ENCODE results near the gene ABHD6. TPM values are rescaled to one million over a fixed set of nuclear protein-coding genes. Genes with fewer than 3 reads are reported as not detected.

Gene ABHD6
- total RNA-seq, 4 donors from 2014 or later, result 14.7 to 28.6 (median 18.0) TPM

- H3K4me3 ChIP-seq (replicated peaks in 1 of 3), result no peak overlapping the region
- no peak for DNase-seq
- intact Hi-C loops (cut with DNase I), result no loop called here
- WGBS, 2 donors, result 13 to 29% methylated on average over 1 of the region's 1 CpG
- peaks cover 25 to 26% of the 10 kb centered on the region in 2 donors for H3K36me3 ChIP-seq
- H3K4me1 ChIP-seq, result peaks cover 15 to 21% of the 10 kb centered on the region in 2 donors
- H3K9me3 ChIP-seq, result no peaks in the 10 kb centered on the region
- no peaks in the 10 kb centered on the region for H3K27me3 ChIP-seq
- no peak for TF ChIP-seq POLR2A (IDR thresholded peaks at IDR 0.05)
- H3K27ac ChIP-seq, result no peak overlapping the region
These were observed 71.1 kb downstream of the ABHD6 start for GRCh38 chr3:58308728-58309127.

DNA sequence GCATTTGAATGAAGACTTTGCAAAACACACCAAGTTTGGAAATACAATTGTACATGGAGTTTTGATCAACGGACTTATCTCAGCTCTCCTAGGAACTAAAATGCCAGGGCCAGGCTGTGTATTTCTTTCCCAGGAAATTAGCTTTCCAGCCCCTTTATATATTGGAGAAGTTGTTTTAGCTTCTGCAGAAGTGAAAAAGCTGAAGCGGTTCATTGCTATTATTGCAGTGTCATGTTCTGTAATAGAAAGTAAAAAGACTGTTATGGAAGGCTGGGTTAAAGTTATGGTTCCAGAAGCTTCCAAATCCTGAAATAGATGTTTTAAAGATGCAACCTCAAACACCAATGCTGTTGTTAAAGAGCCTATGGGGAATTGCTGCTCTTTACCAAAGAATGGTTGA lies 80.2 kb downstream of the ABHD6 start:
- Histone ChIP-seq H3K4me3 (replicated peaks in 1 of 3) (no peak overlapping the region), H3K4me1 (no peaks in the 10 kb centered on the region), H3K27me3 (no peaks in the 10 kb centered on the region), H3K36me3 (peaks cover 35 to 36% of the 10 kb centered on the region in 2 donors), H3K9me3 (no peaks in the 10 kb centered on the region), H3K27ac (no peak overlapping the region)
- 83 to 94% methylated on average over 2 of the region's 2 CpGs for WGBS, 2 donors
- no peak for TF ChIP-seq POLR2A (IDR thresholded peaks at IDR 0.05)
- TF ChIP-seq, protein P1, sequence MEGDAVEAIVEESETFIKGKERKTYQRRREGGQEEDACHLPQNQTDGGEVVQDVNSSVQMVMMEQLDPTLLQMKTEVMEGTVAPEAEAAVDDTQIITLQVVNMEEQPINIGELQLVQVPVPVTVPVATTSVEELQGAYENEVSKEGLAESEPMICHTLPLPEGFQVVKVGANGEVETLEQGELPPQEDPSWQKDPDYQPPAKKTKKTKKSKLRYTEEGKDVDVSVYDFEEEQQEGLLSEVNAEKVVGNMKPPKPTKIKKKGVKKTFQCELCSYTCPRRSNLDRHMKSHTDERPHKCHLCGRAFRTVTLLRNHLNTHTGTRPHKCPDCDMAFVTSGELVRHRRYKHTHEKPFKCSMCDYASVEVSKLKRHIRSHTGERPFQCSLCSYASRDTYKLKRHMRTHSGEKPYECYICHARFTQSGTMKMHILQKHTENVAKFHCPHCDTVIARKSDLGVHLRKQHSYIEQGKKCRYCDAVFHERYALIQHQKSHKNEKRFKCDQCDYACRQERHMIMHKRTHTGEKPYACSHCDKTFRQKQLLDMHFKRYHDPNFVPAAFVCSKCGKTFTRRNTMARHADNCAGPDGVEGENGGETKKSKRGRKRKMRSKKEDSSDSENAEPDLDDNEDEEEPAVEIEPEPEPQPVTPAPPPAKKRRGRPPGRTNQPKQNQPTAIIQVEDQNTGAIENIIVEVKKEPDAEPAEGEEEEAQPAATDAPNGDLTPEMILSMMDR (IDR thresholded peaks at IDR 0.05), result no peak
- intact Hi-C loops (cut with DNase I), result no loop called here
- DNase-seq, result no peak

DNA sequence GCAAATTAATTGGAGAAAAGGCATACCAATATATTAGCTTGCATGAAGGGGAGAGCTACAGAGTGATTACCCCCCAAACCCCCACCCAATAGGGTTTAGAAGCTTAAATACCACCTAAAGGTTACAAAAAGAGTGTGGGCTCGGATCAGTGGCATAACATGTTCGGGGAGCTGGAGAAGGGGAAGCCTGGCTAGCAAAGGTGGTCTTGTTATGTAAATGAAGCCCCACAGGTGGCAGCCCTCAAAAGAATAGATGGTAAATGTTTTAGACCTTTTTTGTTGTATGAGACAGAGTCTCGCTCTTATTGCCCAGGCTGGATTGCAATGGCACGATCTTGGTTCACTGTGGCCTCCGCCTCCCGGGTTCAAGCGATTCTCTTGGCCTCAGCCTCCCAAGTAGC lies 84.2 kb downstream of the ABHD6 start:
- TF ChIP-seq POLR2A (IDR thresholded peaks at IDR 0.05), result no peak
- TF ChIP-seq, protein P1 (IDR thresholded peaks at IDR 0.05), result no peak
- no peaks in the 10 kb centered on the region for H3K9me3 ChIP-seq
- no peak for DNase-seq
- peaks cover 9 to 15% of the 10 kb centered on the region in 2 donors for H3K36me3 ChIP-seq
- intact Hi-C loops (cut with DNase I), result loop anchor here (5.0 kb wide), 1 partner anchor 91 kb away; no protein-coding TSS in a partner anchor
- no peak overlapping the region for H3K4me3 ChIP-seq (replicated peaks in 1 of 3)
- H3K27me3 ChIP-seq, result no peaks in the 10 kb centered on the region
- H3K27ac ChIP-seq, result no peak overlapping the region
- peaks cover 31 to 34% of the 10 kb centered on the region in 2 donors for H3K4me1 ChIP-seq
- 89 to 92% methylated on average over 7 of the region's 7 CpGs for WGBS, 2 donors

DNA sequence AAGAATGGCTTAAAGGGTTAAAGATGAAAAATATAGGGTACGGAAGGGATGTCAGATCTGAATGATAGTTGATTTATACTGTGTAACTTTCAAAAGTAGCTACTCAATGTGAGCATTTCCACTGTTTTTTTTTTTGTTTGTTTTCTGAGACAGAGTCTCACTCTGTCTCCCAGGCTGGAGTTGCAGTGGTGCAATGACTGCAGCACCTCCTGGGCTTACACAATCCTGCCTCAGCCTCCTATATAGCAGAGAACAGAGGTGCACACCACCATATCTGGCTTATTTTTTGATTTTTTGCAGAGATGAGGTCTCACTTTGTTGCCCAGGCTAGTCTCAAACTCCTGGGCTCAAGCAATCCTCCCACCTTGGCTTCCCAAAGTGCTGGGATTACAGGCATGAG lies 85.2 kb downstream of the ABHD6 start:
- H3K27me3 ChIP-seq, result no peaks in the 10 kb centered on the region
- H3K4me1 ChIP-seq, result peaks cover 39 to 42% of the 10 kb centered on the region in 2 donors
- 76 to 78% methylated on average over 1 of the region's 1 CpG for WGBS, 2 donors
- peak overlapping the region in 2 of 3 donors; percentile 34 to 85 for H3K27ac ChIP-seq
- DNase-seq, result no peak
- H3K4me3 ChIP-seq (replicated peaks in 1 of 3), result no peak overlapping the region
- H3K9me3 ChIP-seq, result no peaks in the 10 kb centered on the region
- peaks cover 0 to 7% of the 10 kb centered on the region in 2 donors for H3K36me3 ChIP-seq
- no peak for TF ChIP-seq POLR2A (IDR thresholded peaks at IDR 0.05)
- TF ChIP-seq, protein P1 (IDR thresholded peaks at IDR 0.05), result no peak
- intact Hi-C loops (cut with DNase I), result loop anchor here (5.0 kb wide), 1 partner anchor 90 kb away; no protein-coding TSS in a partner anchor

DNA sequence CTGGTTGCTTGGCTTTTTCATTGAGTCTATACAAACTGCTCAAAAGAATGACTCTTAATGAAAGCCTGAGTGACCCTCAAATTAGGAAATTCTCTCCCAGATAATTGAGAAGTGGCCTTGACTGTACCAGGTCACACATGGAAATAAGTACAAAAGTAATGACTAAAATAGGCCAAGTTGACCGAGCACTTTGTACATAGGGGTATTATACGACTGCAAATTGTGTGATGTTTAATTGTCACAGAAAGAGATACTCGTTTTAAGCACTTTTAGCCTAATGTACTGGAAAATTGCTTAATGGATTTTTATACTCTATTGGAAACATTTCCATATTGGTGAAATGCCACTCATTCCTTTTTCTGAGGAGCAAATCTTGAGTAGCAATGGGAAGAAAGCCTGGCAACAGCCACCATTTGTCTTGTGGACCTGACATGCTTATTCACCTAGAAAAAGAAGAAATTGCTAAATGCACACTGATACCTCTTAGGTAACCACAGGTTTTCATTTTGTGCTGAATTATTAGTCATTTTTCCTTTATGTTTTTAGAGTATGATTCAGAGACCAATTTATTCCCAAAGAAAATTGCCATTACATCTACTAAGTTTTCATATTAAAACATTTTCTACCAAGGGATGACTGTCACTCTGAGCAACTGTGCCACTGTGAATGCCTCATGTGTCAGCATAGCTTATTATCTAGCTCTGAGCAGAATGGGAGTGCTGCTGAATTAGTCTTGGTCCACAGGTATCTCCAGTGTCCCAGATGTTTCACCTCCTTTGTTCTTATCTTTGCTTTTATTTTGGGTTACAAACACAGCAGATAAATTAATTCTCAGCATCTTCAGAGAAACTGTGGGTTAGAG lies 86.2 kb downstream of the ABHD6 start:
- Histone ChIP-seq H3K27me3 (no peaks in the 10 kb centered on the region), H3K4me3 (replicated peaks in 1 of 3) (no peak overlapping the region), H3K36me3 (no peaks in the 10 kb centered on the region), H3K4me1 (peaks cover 39 to 43% of the 10 kb centered on the region in 2 donors), H3K9me3 (no peaks in the 10 kb centered on the region), H3K27ac (peak overlapping the region in 2 of 3 donors; percentile 34 to 85)
- 77% methylated on average over 3 of the region's 3 CpGs for WGBS, 2 donors
- TF ChIP-seq POLR2A (IDR thresholded peaks at IDR 0.05), result no peak
- TF ChIP-seq, protein P1 (IDR thresholded peaks at IDR 0.05), result no peak
- intact Hi-C loops (cut with DNase I), result loop anchor here (5.0 kb wide), 1 partner anchor 89 kb away; no protein-coding TSS in a partner anchor
- no peak for DNase-seq
